Activated CD8-positive, alpha-beta memory T cell treated with anti-CD3 and anti-CD28 coated beads for 4 hours (primary cell): ENCODE measurements around the gene LMAN1.

Source experiments
- DNase-seq, 2 donors: peaks; one replicate each; pipeline ENCODE4 v3.0.0-alpha.2; 2020; ENCODE audit warnings: low read depth in 2 of 2

LMAN1 gene

DNA sequence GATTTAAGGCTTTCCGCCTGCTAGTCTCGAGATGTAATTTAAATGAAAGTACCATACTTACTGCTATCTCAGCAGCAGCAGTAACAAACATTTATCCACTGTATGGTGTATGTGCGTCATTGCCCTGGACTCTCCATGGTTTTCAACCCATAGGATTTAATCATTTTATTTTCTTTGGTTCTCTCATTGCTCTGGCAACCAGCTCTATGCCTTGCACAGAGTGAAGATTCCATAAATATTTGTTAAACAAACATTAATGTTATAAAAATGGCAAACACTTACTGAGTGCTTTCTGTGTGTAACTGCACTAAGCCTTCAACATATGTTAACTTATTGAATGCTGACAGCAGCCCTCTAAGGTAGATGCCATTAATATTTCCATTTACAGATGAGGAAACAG lies 1.3 kb upstream of the LMAN1 start:
- DNase-seq, result no peak

- no peak for DNase-seq
Observed at GRCh38 chr18:59359576-59359952, 499 bp upstream of the LMAN1 start.

DNA sequence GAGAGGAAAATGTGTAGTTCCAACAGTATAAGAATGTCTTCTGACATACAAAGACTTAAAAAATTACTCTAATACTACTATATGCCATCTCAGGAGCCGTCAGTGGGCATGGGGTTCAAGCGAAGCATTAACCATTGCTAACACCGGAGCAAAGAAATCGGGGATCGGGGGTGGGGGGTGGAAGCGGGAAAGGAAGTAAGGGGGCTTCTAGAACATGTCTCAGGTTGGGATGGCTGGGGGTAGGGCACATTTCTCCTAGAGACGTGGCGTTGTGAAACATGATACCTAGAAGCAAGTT lies 702 bp downstream of the LMAN1 start:
- peak in 1 of 2 donors; percentile 1 for DNase-seq

GRCh38 chr18:59357928-59358327 lies 1.1 kb downstream of the LMAN1 start:
- no peak for DNase-seq

DNA sequence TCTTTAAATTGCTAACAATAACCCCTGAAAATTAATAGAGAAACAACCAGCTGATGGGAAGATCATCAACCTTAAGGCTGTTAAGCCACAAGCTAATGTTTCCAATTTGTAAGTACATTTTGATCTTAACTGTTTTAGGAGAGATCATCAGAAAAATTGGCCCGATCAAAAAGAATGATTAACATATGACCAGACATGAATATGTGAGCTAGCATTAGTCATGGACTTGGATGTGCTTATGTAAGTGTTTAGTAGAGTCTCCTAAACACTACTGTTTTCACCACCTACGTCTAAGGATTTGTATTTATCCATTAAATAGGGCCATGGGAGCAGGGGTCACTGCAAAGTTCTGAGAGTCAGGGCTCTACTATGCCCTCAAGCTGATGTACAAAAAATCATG lies 4.3 kb downstream of the LMAN1 start:
- DNase-seq, result no peak

DNA sequence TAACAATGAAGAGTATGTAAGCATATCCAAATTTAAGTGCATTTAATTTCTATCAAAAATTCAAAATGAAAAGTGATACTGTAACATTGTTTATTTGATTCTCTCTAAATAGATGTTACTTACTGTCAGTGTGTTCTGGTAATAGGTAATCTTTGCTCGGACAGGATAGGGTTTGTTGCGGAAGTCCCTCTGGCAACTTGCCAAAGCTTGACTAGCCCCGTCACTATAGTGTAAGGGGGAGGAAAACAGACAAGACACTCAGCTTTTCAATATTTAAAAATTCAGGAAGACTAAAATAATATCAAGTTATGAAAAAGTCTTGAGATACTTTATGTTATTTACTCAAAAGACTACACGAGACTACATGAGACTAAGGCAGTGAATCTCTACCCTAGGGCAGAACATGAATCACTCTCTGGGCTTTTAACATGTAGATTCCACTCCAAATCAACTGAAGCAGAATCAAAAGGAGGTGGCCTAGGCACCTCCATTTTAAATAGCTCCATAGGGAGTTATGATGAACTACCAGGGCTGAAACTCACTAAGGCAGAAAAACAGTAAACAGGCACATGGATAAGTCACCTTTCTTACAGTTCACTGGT lies 5.9 kb downstream of the LMAN1 start:
- no peak for DNase-seq

DNA sequence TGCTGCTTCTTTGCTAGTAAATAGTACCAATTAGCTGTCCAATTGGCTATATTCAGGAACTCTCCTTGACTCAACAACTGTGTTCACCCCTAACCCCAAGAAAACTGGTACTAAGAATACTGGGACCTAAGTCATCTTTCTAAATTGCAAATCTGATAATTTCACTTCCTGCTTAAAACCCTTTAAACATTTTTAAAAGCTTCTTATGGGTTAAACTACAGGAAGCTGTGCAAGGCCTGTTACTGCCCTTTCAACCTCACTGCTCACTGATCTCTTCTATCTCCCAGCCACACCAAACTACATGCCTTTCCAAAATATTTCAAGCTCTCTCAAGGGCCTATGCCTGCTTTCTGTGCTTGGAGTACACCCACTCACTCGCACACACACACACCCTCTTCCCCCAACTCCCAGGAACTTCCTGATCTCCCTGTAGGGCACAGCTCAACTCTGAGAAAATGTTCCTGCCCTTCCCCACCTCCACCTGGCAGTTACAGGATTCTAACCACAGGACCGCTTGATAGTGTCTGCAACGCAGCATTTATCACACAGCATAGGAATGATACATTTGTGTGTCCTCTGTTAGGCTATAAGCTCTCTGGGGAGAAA lies 6.7 kb downstream of the LMAN1 start:
- no peak for DNase-seq

- DNase-seq, result no peak
Observed at GRCh38 chr18:59345556-59345955, 13.5 kb downstream of the LMAN1 start.

DNA sequence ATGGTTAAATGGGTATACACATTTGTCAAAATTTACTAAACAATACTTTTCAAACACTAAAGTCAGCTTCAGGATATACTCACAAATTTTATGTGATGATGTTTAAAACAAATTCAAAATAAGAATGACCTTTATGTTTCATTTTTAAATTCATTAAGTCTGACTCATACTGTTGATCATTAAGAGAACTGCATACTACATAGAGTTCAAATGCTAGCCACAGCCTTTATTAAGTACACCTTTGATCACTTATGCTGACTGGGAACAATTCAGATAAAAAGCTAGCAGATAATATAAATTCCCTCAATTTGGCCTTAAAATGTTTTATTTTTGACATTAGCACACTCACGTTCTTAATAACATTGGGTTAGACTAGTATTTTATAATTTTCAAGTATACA lies 14.1 kb downstream of the LMAN1 start:
- no peak for DNase-seq

DNA sequence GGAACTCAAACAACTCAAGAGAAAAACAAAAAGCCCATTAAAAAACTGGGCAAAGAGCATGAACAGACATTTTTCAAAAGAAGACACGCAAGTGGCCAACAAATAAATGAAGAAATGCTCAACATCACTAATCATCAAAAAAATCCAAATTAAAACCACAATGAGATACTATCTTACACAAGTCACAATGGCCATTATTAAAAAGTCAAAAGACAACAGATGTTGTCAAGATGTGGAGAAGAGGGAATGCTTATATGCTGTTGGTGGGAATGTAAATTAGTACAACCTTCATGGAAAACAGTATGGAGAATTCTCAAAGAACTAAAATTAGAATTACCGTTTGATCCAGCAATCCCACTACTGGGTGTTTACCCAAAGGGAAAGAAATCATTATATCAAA lies 15.1 kb downstream of the LMAN1 start:
- DNase-seq, result no peak

DNA sequence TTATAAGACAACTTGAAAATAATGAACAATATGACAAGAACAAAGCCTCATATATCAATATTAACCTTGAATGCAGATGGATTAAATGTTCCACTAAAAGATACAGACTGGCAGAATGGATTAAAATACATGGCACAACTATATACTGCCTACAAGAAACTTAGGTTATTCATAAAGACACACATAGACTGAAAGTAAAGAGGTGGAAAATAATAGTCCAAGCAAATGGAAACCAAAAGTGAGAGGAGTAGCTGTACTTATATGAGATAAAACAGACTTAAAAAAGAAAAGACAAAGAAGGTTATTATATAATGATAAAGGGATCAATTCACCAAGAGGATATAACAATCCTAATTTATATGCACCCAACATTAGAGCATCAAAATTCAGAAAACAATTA lies 18.2 kb downstream of the LMAN1 start:
- no peak for DNase-seq

- no peak for DNase-seq
Observed at GRCh38 chr18:59340312-59340711, 18.8 kb downstream of the LMAN1 start.

- DNase-seq, result no peak
Observed at GRCh38 chr18:59332986-59333385, 26.1 kb downstream of the LMAN1 start.

DNA sequence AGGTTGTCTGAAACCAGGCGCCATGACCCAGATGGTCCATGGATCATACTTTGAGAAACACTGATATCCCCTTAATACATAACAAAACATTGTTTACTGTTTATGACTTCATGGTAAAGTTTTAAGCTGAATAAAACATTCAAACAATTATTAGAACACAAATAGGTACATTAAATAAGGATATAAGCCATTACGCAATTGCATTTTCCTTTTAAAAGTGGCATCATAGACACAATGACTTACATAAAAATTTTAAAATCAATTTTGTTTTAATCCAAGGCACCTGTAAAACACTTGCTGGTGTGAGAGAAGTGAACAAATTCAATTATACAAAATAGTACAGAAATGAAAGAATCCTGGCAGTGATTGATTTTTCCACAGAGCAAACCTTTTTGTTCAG lies 30.4 kb downstream of the LMAN1 start:
- no peak for DNase-seq

- no peak for DNase-seq
Observed at GRCh38 chr18:59325965-59326364, 33.1 kb downstream of the LMAN1 start.

DNA sequence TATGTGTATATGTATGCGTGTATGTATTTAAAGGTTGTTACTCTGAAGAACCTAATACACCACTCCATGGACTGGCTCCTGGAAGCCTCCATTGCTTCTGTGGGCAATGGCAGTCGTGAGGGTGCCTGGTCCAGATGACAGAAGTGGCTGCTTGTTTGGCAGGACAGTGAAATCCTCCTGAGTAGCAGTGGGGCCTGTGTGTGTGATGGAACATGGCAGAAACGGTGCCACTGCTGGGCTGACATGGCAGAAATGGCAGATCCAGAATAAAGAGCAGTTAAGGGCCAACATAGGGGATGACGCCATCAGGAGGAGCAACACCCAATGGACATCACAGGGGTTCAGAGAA lies 34.5 kb downstream of the LMAN1 start:
- no peak for DNase-seq

DNA sequence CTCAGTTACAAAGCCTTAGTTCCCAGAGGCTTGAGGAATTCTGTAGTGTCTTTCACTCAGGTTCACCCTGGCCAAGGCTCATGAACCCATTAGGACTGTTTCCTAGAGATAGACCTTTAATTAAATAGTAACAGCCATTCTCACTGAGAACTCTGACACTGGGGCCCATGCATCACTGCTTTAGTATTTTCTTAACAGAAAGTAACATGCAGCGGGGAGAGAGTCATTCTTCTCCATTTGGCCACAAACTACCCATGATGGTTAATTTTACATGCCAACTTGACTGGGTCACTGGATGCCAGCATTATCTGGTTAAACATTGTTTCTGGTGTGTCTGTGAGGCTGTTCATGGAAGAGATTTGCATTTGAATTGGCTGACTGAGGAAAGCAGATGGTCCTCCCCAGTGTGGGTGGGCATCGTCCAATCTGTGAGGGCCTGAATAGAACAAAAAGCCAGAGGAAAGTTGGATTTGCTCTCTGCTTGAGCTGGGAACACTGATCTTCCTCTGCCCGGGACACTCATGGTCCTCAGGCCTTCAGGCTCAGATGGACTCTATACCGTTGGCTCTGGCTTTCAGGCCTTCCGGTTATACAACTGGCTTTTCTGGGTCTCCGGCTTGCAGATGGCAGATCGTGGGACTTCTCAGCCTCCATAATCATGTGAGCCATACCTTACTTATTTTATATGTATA lies 35.0 kb downstream of the LMAN1 start:
- no peak for DNase-seq

DNA sequence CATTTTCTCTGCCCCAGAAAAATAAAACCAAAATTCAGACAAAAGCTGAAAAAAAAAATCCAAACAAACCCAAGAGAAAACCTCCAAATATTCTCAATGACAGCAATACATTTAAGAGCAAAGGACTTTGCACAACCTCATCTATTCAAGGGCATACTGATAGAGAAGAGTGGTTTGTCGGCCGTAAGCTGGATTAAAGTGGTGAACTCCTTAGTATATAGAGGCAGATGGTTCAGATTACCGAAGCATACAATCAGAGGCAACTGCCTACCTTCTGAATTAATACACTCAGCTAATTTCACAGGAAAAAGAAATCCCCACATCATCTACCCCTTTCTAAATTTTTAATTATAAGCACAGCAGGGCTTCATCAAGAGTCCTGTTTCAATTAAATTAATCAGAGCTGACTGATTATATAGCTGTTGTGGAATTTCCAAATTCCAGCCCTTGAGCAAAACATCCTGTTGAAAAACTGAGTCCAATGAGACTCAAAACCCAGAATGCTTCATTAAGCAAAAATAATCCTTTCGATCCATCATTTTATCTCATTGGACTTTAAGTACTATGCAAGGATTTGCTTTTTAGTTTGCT lies 40.5 kb downstream of the LMAN1 start, which contains the start of gene CPLX4:
TSS of gene CPLX4 (minus strand) at position 190 of the 591 bp plus-strand sequence. CDS start at position 3, 187 bp downstream.
- no peak for DNase-seq

GRCh38 chr18:59311631-59312030 lies 47.4 kb downstream of the LMAN1 start:
- no peak for DNase-seq

- no peak for DNase-seq
Observed at GRCh38 chr18:59308938-59309260, 50.2 kb downstream of the LMAN1 start.

- peak; percentile 14 to 43 for DNase-seq
Observed at GRCh38 chr18:59308248-59308937, 50.7 kb downstream of the LMAN1 start.

GRCh38 chr18:59306640-59307039 lies 52.4 kb downstream of the LMAN1 start:
- no peak for DNase-seq

DNA sequence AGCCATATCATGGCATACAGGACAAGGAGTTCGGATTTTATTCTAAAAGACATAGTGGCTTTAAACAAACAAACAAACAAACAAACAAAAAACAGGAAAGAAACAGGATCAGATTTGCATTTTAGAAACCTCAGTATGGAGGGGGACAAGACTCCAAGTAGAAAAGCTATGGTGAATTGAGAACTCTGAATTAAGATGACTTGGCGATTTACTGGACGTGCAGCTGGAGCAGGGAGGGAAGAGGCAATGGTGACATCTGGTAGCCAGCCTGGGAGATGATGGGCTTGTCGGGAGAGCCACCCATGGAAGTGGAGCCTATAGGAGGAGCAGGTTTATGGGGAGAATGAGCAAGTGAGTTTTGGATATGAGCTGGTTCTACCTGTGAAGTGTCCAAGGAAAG lies 53.8 kb downstream of the LMAN1 start:
- DNase-seq, result no peak
